Smooth muscle cell of the brain vasculature (primary cell): ENCODE results near the gene SNCAIP.
"Not testable (repeated sequence)": the region's sequence is repeated elsewhere in the genome, so short reads cannot be mapped to it uniquely, and the experiment has no call there.

Source experiments
- DNase-seq: peaks from one replicate; pipeline ENCODE4 v3.0.0-alpha.2; 2012; ENCODE audit warnings: low read depth, low spot score

Gene SNCAIP

GRCh38 chr5:122358372-122358979 is 46.4 kb downstream of the SNCAIP start:
- no peak for DNase-seq

GRCh38 chr5:122362361-122362760 is 50.3 kb downstream of the SNCAIP start:
- no peak for DNase-seq

- no peak for DNase-seq
Measured at GRCh38 chr5:122363623-122364022, 51.6 kb downstream of the SNCAIP start.

- DNase-seq = no peak
Measured at GRCh38 chr5:122366501-122366900, 54.5 kb downstream of the SNCAIP start.

GRCh38 chr5:122367456-122367855 is 55.4 kb downstream of the SNCAIP start:
- no peak for DNase-seq

- no peak for DNase-seq
Measured at GRCh38 chr5:122368510-122369251, 56.6 kb downstream of the SNCAIP start.

GRCh38 chr5:122369253-122369815 is 57.3 kb downstream of the SNCAIP start:
- DNase-seq = no peak

- DNase-seq = no peak
Measured at GRCh38 chr5:122371511-122372151, 59.6 kb downstream of the SNCAIP start.

- DNase-seq = no peak
Measured at GRCh38 chr5:122374110-122374509, 62.1 kb downstream of the SNCAIP start.

- DNase-seq = no peak
Measured at GRCh38 chr5:122375801-122376200, 63.8 kb downstream of the SNCAIP start.

- no peak for DNase-seq
Measured at GRCh38 chr5:122376250-122376649, 64.2 kb downstream of the SNCAIP start.

GRCh38 chr5:122377026-122377425 is 65.0 kb downstream of the SNCAIP start:
- no peak for DNase-seq

- not testable (repeated sequence) for DNase-seq
Measured at GRCh38 chr5:122382938-122383337, 70.9 kb downstream of the SNCAIP start.

GRCh38 chr5:122384739-122385235 is 72.8 kb downstream of the SNCAIP start:
- DNase-seq = no peak

- no peak for DNase-seq
Measured at GRCh38 chr5:122385286-122385685, 73.2 kb downstream of the SNCAIP start.

GRCh38 chr5:122385808-122386207 is 73.8 kb downstream of the SNCAIP start:
- DNase-seq = no peak

GRCh38 chr5:122390154-122390553 is 78.1 kb downstream of the SNCAIP start:
- DNase-seq = no peak

- DNase-seq = no peak
Measured at GRCh38 chr5:122390694-122391093, 78.7 kb downstream of the SNCAIP start.

- DNase-seq = no peak
Measured at GRCh38 chr5:122391621-122392020, 79.6 kb downstream of the SNCAIP start.

GRCh38 chr5:122392224-122392623 is 80.2 kb downstream of the SNCAIP start:
- DNase-seq = no peak

GRCh38 chr5:122392824-122393223 is 80.8 kb downstream of the SNCAIP start:
- no peak for DNase-seq

- no peak for DNase-seq
Measured at GRCh38 chr5:122394284-122394930, 82.4 kb downstream of the SNCAIP start.
